Renal cortex interstitium (tissue), 11 donors: ENCODE data around the gene AIFM1. TPM values are rescaled to one million over a fixed set of nuclear protein-coding genes. Genes with fewer than 3 reads are reported as not detected.

ENCODE experiments used
- DNase-seq, 11 donors: peaks; one replicate each; pipeline ENCODE4 v3.0.0-alpha.2; 2013; ENCODE audit warnings: low read depth in 9 of 11, low spot score in 4 of 11; ENCODE audit errors: extremely low read depth in 1 of 11
- polyA plus RNA-seq, 3 donors: library from polyadenylated mRNA; unstranded; fragments of 120-200 nt; gene quantifications; one replicate each; pipeline ENCODE4 v1.2.1, GENCODE V29; 2013; ENCODE audit not compliant: insufficient read length in 3 of 3

AIFM1 gene
- polyA plus RNA-seq, 3 donors: 77.4 to 98.5 (median 84.6) TPM

GRCh38 chrX:130109429-130110378 is 55.9 kb downstream of the AIFM1 start:
- DNase-seq: no peak

DNA sequence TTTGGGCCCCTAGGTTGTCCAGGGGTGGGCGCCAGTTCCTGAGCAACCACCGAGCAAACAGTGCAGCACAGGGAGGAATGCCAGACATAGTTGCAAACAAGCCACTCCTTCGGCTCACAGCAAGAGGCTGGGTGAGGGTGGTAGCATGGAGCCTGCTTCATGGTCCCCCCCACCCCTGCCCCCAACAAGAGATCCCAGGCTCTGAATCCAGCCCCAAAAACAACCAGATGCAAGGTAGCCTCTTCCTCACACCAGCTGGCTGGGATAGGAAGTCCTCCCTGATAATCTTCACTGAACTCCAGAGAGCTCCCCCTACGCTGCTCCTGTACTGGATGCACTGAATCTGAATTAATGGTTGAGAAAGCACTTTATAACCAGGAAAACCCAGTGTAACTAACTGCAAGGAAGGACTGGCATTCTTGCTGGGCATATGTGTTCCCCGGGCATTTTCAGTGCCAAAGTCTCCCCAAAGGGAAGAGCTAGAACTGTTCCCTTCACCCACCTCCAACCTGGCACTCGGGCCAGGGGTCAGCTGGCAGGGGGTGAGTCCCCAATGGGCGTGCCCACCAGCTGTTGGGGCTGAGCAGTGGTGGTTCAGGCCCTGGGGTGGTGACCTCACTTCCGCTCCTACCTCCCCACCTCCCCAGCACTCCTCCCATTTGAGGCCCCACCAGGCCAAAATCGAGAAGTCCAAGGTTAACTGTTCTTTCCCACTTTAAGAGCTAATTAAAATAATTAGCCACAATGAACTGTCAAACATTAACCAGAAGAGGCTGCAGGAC is 56.8 kb downstream of the AIFM1 start:
- DNase-seq: no peak

- no peak for DNase-seq
These were observed 59.6 kb downstream of the AIFM1 start for GRCh38 chrX:130106071-130106470.

DNA sequence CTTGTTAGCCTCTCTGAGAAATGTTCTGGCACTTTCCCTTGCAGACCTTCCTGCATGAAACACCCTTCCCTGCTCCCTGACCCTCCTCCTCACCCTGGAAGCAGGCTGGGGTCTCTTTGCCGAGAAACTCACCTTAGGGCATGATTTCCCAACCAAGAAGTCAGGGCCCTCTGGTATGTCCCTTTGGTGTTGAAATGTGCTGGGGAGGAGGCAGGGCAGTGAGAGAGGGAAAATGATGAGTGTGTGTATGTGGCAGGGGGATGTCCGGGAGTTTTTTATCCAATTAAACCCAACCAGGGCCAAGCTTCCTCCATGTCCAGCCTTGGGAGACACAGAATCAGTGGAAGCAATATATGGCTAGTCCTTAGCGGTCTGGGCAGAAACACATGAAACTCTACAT is 60.4 kb downstream of the AIFM1 start:
- no peak for DNase-seq

GRCh38 chrX:130103605-130104004 is 62.0 kb downstream of the AIFM1 start:
- DNase-seq: no peak

- DNase-seq: no peak
These were observed 65.5 kb downstream of the AIFM1 start for GRCh38 chrX:130100180-130100579.

DNA sequence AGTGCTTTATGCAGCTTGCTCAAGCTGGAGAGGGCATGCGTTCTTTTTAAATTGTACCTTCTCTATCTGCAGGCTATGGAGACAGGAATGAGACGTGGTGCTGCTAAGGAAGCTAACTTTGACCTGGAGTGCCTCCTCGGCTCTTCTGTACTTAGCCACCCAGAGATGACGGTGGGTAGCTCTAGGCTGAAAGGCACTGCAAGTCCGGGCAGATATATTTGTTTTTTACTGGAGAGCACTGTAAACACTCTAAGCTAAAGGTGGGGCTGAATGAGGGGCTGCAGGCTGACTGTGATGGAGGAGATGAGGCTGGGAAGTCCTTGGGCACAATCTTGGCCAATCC is 67.5 kb downstream of the AIFM1 start:
- no peak for DNase-seq

- DNase-seq: no peak
These were observed 68.0 kb downstream of the AIFM1 start for GRCh38 chrX:130097507-130098209.

DNA sequence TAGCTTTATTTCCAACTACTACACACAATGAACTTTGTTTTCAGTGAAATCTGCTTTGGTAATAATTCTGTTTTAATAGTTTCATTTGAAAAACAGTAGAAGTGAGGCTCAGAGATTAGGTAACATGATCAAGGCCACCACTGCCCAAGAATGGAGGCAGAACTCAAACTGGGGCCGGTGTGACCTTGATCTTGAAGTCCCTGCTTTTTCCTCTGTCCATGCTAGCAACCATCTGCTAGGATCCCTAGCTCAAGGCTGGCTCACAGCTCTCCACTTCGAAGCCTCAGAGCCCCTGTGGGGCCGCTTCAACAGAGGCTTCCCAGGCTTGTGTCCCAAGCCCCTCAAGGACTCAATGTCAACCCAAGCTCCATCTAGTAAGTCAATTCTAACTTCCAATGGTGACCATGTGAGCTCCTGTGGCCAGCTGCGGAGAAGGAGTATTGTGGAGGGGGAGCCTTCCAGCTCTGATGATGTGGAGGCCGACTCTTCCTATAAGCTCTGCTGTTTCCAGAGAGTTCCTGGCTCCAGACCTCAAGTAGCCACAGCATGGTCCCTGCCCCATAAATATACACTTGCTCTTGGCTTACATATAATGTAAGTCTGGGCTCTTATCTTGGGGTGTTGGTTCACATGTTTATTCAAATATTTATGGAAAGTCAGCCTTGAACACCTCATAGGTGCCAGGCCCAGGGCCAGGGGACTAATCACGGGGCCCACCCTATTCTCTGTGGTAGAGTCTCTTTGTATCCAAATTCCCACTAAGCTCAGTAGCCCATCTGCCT is 70.2 kb downstream of the AIFM1 start:
- DNase-seq: no peak

GRCh38 chrX:130094696-130095095 is 70.9 kb downstream of the AIFM1 start:
- no peak for DNase-seq

GRCh38 chrX:130093271-130093670 is 72.4 kb downstream of the AIFM1 start:
- no peak for DNase-seq

DNA sequence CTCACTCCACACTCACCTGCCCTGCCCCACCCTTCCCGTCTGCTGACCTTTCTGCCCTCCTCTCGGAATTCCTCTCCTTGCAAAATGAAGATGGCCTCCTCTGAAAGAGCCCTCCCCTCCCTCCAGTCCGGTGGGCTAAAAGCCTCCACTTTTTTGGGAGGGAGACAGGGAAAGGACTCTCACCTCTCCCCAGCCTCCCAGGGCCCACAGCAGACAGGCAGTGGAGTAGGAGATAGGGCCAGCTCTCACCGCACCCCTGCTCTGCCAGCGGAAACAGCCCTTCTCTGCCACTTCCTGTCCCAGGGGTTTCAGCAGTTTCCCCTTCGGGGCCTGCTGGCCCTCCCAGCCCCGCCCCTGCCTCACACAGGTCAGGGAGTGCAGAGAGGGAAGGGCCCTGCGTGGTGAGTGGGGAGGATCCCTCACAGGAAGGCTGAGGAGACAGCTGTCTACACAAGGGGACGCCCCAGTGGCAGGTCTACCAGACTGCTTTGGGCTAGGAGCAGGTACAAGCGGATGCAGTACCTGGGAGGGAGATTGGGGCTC is 73.6 kb downstream of the AIFM1 start:
- no peak for DNase-seq

DNA sequence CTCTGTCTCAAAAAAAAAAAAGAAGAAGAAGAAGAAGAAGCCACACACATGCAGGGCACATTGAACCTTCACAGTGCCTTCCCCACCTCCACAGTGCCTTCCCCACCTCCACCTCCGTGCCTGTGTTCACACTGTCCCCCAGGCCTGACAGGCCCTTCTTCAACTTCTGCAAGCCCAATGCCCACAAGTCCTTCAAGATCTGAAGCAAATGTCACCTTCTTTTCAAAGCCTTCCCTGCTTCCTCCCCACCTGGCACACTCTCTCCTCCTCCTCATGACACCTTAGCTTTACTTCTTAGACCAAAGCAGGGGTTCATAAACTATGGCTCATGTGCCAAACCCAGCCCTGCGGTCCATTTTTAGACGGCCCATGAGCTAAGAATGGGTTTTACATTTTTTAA is 75.3 kb downstream of the AIFM1 start:
- no peak for DNase-seq

- no peak for DNase-seq
These were observed 79.0 kb downstream of the AIFM1 start for GRCh38 chrX:130086447-130087206.

- DNase-seq: no peak
These were observed 79.8 kb downstream of the AIFM1 start for GRCh38 chrX:130085551-130086446.

DNA sequence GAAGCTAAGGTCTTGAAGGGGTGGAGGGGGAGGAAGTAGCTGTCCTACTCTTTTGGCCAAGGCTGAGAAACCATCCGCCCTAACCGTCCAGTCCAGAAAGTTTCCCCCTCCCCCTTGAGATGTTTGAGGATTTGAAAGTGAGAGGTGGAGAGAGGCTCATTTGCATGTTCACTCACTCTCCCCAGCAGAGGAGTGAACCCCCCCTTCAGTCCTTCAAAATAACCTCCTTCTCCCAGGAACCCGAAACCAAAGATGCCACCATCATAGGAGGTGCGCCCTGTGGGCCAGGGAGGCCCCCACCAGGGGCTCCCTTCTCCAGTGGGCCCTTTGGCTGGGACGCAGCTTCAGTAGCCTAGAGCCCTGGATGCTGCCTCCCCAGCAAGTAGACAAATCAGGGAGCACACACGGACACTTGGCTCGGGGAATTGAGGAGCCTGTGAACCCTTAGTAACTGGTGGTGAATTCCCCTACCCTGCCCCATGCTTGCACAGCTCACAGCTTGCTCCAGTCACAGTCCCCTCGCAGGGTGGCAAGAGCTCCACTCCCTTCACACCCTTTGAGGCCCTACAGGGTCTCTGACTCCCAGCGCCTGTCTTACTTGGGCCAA is 80.9 kb downstream of the AIFM1 start:
- no peak for DNase-seq
